Keratinocyte (primary cell): ENCODE results near the gene STRBP. TPM values are rescaled to one million over a fixed set of nuclear protein-coding genes. Genes with fewer than 3 reads are reported as not detected.
"Not testable (repeated sequence)": the region's sequence is repeated elsewhere in the genome, so short reads cannot be mapped to it uniquely, and the experiment has no call there.

Experiments
- DNase-seq: peaks from one replicate; pipeline ENCODE4 v3.0.0-alpha.2; 2011; ENCODE audit warnings: low read depth, missing footprints, low spot score
- FAIRE-seq: peaks from 2 replicates; lab custom pipeline; 2011; peaks lifted over from hg19 to GRCh38; lab: Jason Lieb, UNC
- H2AFZ ChIP-seq: 2 replicates; pipeline ENCODE4 v1.6.0; 2012; ENCODE audit warnings: low read length, control low read depth, inconsistent platforms; ENCODE audit not compliant: control insufficient read depth
- H3K27ac ChIP-seq: 2 replicates; pipeline ENCODE4 v1.5.1; 2011; ENCODE audit warnings: low read length; ENCODE audit not compliant: control insufficient read depth, insufficient read depth
- H3K27me3 ChIP-seq: 3 replicates; pipeline ENCODE4 v1.6.0; 2011; ENCODE audit warnings: low read length; ENCODE audit not compliant: control insufficient read depth, insufficient read depth; ENCODE audit errors: extremely low read depth
- H3K36me3 ChIP-seq, 2 experiments: 2 replicates in 1 of 2; 3 replicates in 1 of 2; pipeline ENCODE4 v1.5.1; 2011; ENCODE audit warnings: low read length in 2 of 2, mild to moderate bottlenecking in 1 of 2; ENCODE audit not compliant: control insufficient read depth in 2 of 2, insufficient read depth in 2 of 2; ENCODE audit errors: extremely low read depth in 1 of 2
- H3K4me1 ChIP-seq: 3 replicates; pipeline ENCODE4 v1.5.1; 2011; ENCODE audit warnings: low read length; ENCODE audit not compliant: control insufficient read depth, insufficient read depth; ENCODE audit errors: extremely low read depth
- H3K4me2 ChIP-seq: 3 replicates; pipeline ENCODE4 v1.6.0; 2011; ENCODE audit warnings: low read depth, low read length; ENCODE audit not compliant: control insufficient read depth, insufficient read depth; ENCODE audit errors: extremely low read depth
- H3K4me3 ChIP-seq, 3 experiments: fragments of 200-600 bp in 1 of 3; sonication (generic) in 1 of 3; 2 replicates in 2 of 3; 3 replicates in 1 of 3; pipeline ENCODE4 v1.5.1; 2011 to 2016; ENCODE audit warnings: low read length in 3 of 3, mild to moderate bottlenecking in 3 of 3, control low read depth in 2 of 3, inconsistent platforms in 1 of 3, low read depth in 1 of 3, mixed read lengths in 1 of 3, mixed run types in 1 of 3, moderate library complexity in 1 of 3; ENCODE audit not compliant: control insufficient read depth in 2 of 3, insufficient read depth in 2 of 3; ENCODE audit errors: extremely low read depth in 1 of 3
- H3K79me2 ChIP-seq: 2 replicates; pipeline ENCODE4 v1.6.0; 2012; ENCODE audit warnings: low read length; ENCODE audit not compliant: control insufficient read depth, insufficient read depth
- H3K9ac ChIP-seq: 3 replicates; pipeline ENCODE4 v1.6.0; 2011; ENCODE audit warnings: low read length; ENCODE audit not compliant: control insufficient read depth, insufficient read depth; ENCODE audit errors: extremely low read depth
- H3K9me1 ChIP-seq: 3 replicates; pipeline ENCODE4 v1.6.0; 2011; ENCODE audit warnings: low read length; ENCODE audit not compliant: control insufficient read depth, insufficient read depth; ENCODE audit errors: extremely low read depth
- H3K9me3 ChIP-seq: 2 replicates; pipeline ENCODE4 v1.5.1; 2012; ENCODE audit warnings: low read depth, low read length; ENCODE audit not compliant: control insufficient read depth
- H4K20me1 ChIP-seq: 3 replicates; pipeline ENCODE4 v1.6.0; 2011; ENCODE audit warnings: low read length; ENCODE audit not compliant: control insufficient read depth, insufficient read depth; ENCODE audit errors: extremely low read depth
- CTCF ChIP-seq, 3 experiments: IDR thresholded peaks in 1 of 3; conservative IDR thresholded peaks in 1 of 3; optimal IDR thresholded peaks in 1 of 3; 2 replicates in 2 of 3; 3 replicates in 1 of 3; pipeline versions ENCODE3 to v1.5.1; 2011; ENCODE audit warnings: low read length in 3 of 3, mild to moderate bottlenecking in 3 of 3, moderate library complexity in 2 of 3, control low read depth in 1 of 3, inconsistent platforms in 1 of 3; ENCODE audit not compliant: insufficient read depth in 2 of 3; ENCODE audit errors: extremely low read depth in 1 of 3
- EZH2 ChIP-seq: IDR thresholded peaks from one replicate; pipeline ENCODE4 v1.6.1; 2012; ENCODE audit warnings: inconsistent platforms, mild to moderate bottlenecking, low read length, moderate library complexity
- dilution Hi-C: fragments of 300-500 bp; cut with MboI; formaldehyde crosslinking; loops from one replicate; pipeline ENCODE4 v1.7.0; 2020; ENCODE audit warnings: low sequenced_read_pairs; ENCODE audit not compliant: extremely low pct_ligation_motif_present
- polyA plus RNA-seq, 5 experiments: library from polyadenylated mRNA; depleted of rRNA in 3 of 5; stranded (reverse) in 3 of 5; stranded (forward) in 1 of 5; unstranded in 1 of 5; fragments of >200 nt; gene quantifications; 1 replicate in 1 of 5; 2 replicates in 3 of 5; 3 replicates in 1 of 5; pipeline versions ENCODE4 v1.2.1 to v1.2.3, GENCODE V29; 2011 to 2012; ENCODE audit warnings: missing spikeins in 2 of 5, low read depth in 1 of 5, low replicate concordance in 1 of 5

The STRBP gene
- polyA plus RNA-seq, 1 donor (not counting 4 experiments of a cell fraction or from before 2014, with no cell fraction given) = 11.3 TPM

GRCh38 chr9:123206065-123206464 lies 62.3 kb downstream of the STRBP start:
- Histone ChIP-seq H3K27ac (no peak overlapping the region), H4K20me1 (no peaks in the 10 kb centered on the region), H3K27me3 (no peaks in the 10 kb centered on the region), H3K4me1 (no peaks in the 10 kb centered on the region), H3K9ac (no peak overlapping the region), H3K36me3 (no peaks in the 10 kb centered on the region), H2AFZ (no peak overlapping the region), H3K9me3 (no peaks in the 10 kb centered on the region), H3K79me2 (no peaks in the 10 kb centered on the region), H3K4me2 (no peak overlapping the region), H3K9me1 (no peaks in the 10 kb centered on the region), H3K4me3 (no peak overlapping the region)
- DNase-seq (no peak), FAIRE-seq (no peak)
- dilution Hi-C loops = no loop called here
- TF ChIP-seq CTCF (optimal IDR thresholded peaks at IDR 0.05 in 1 of 3, IDR thresholded peaks at IDR 0.05 in 1 of 3, conservative IDR thresholded peaks at IDR 0.05 in 1 of 3; ENCODE audit: extremely low read depth in 1 of 3, insufficient read depth in 2 of 3, low read length in 3 of 3) (no peak), EZH2 (no peak)

- H3K36me3 ChIP-seq = no peaks in the 10 kb centered on the region
- H3K79me2 ChIP-seq = no peaks in the 10 kb centered on the region
- H3K4me1 ChIP-seq = no peaks in the 10 kb centered on the region
- no peaks in the 10 kb centered on the region for H4K20me1 ChIP-seq
- FAIRE-seq (no peak), DNase-seq (no peak)
- H2AFZ ChIP-seq = no peak overlapping the region
- H3K9me3 ChIP-seq = no peaks in the 10 kb centered on the region
- no peak overlapping the region for H3K4me2 ChIP-seq
- H3K27me3 ChIP-seq = no peaks in the 10 kb centered on the region
- H3K4me3 ChIP-seq = no peak overlapping the region
- no peak for TF ChIP-seq EZH2
- no peak for TF ChIP-seq CTCF (optimal IDR thresholded peaks at IDR 0.05 in 1 of 3, IDR thresholded peaks at IDR 0.05 in 1 of 3, conservative IDR thresholded peaks at IDR 0.05 in 1 of 3; ENCODE audit: extremely low read depth in 1 of 3, insufficient read depth in 2 of 3, low read length in 3 of 3)
- no peak overlapping the region for H3K9ac ChIP-seq
- dilution Hi-C loops = no loop called here
- no peaks in the 10 kb centered on the region for H3K9me1 ChIP-seq
- no peak overlapping the region for H3K27ac ChIP-seq
Measured at GRCh38 chr9:123201083-123201482, 67.3 kb downstream of the STRBP start.

GRCh38 chr9:123200469-123200868 lies 67.9 kb downstream of the STRBP start:
- H2AFZ ChIP-seq, H3K79me2 ChIP-seq, FAIRE-seq, H3K4me2 ChIP-seq, H3K4me3 ChIP-seq, H3K27me3 ChIP-seq, H3K27ac ChIP-seq, H3K9me3 ChIP-seq, DNase-seq, H3K9ac ChIP-seq, H3K36me3 ChIP-seq, H3K9me1 ChIP-seq, H3K4me1 ChIP-seq, H4K20me1 ChIP-seq, dilution Hi-C loops: not testable (repeated sequence)
